Endothelial cell of umbilical vein (primary cell): ENCODE results near the gene HIPK4.

ENCODE experiments used
- CTCF ChIP-seq, 2 donors: IDR thresholded peaks; 1 replicate in 1 of 2; 2 replicates in 1 of 2; pipeline ENCODE4 v1.5.1; 2011; ENCODE audit warnings: low read length in 2 of 2, mild to moderate bottlenecking in 2 of 2, moderate library complexity in 2 of 2, control low read depth in 1 of 2, inconsistent platforms in 1 of 2, low read depth in 1 of 2; ENCODE audit not compliant: insufficient read depth in 1 of 2; ENCODE audit errors: extremely low read depth in 1 of 2
- EZH2 ChIP-seq: IDR thresholded peaks from 2 replicates; pipeline ENCODE4 v1.6.1; 2012; ENCODE audit warnings: borderline replicate concordance, low read depth, mild to moderate bottlenecking, moderate library complexity, low read length, inconsistent platforms; ENCODE audit not compliant: severe bottlenecking
- FOS ChIP-seq: IDR thresholded peaks from 2 replicates; pipeline ENCODE4 v1.6.1; 2011; ENCODE audit warnings: mild to moderate bottlenecking, low read length, moderate library complexity, borderline replicate concordance; ENCODE audit not compliant: insufficient read depth
- GATA2 ChIP-seq: IDR thresholded peaks from 2 replicates; pipeline ENCODE4 v1.7.0; 2011; ENCODE audit warnings: low read depth, mild to moderate bottlenecking, moderate library complexity, mixed read lengths, low read length; ENCODE audit not compliant: insufficient read length, insufficient read depth
- JUN ChIP-seq: IDR thresholded peaks from 2 replicates; pipeline ENCODE4 v1.6.1; 2011; ENCODE audit warnings: borderline replicate concordance, low read depth; ENCODE audit not compliant: insufficient read length, insufficient read depth
- MAX ChIP-seq: IDR thresholded peaks from 2 replicates; pipeline ENCODE4 v1.6.1; 2011; ENCODE audit not compliant: insufficient read depth, insufficient read length
- MYC ChIP-seq: IDR thresholded peaks from one replicate; pipeline ENCODE4 v1.6.1; 2011; ENCODE audit warnings: mild to moderate bottlenecking, low read depth, low read length
- POLR2A ChIP-seq: IDR thresholded peaks from 2 replicates; pipeline ENCODE4 v1.6.1; 2012; ENCODE audit warnings: low read depth, mild to moderate bottlenecking, control low read depth, low read length
- POLR2AphosphoS5 ChIP-seq: IDR thresholded peaks from 2 replicates; pipeline ENCODE4 v1.6.1; 2012; ENCODE audit warnings: low read depth, mild to moderate bottlenecking, control low read depth, low read length, moderate library complexity; ENCODE audit not compliant: insufficient read depth

GRCh38 chr19:40337107-40337506 lies 52.9 kb downstream of the HIPK4 start:
- TF ChIP-seq MAX = no peak
- no peak for TF ChIP-seq CTCF (IDR thresholded peaks at IDR 0.05; ENCODE audit: extremely low read depth in 1 of 2, insufficient read depth in 1 of 2, low read depth in 1 of 2, low read length in 2 of 2)
- no peak for TF ChIP-seq POLR2AphosphoS5
- no peak for TF ChIP-seq POLR2A
- no peak for TF ChIP-seq MYC
- no peak for TF ChIP-seq JUN
- TF ChIP-seq EZH2 = no peak
- TF ChIP-seq FOS = no peak
- no peak for TF ChIP-seq GATA2
